IMR-90 (cell line): ENCODE measurements around the gene HCN3. TPM values are rescaled to one million over a fixed set of nuclear protein-coding genes. Genes with fewer than 3 reads are reported as not detected.

ENCODE experiments used
- ATAC-seq: fragments of 200-7000 bp; cut with Tn5 transposase; 2 replicates; pipeline ENCODE4 v1.9.1; 2020; ENCODE audit warnings: low read depth, mild to moderate bottlenecking, moderate library complexity
- BruUV-seq: library from RNA; stranded (reverse); fragments of 400-500 nt; replicated peaks from 2 replicates; lab custom pipeline; 2021; lab: Mats Ljungman, UMichigan
- CTCF ChIA-PET: fragments of 300-600 bp; formaldehyde crosslinking; extraction: SDS; loops from one replicate; lab custom pipeline; 2021; ENCODE audit warnings: antibody characterized with exemption; lab: Yijun Ruan, JAX
- POLR2A ChIA-PET: fragments of 300-600 bp; sonication (Branson Sonifier 250); formaldehyde crosslinking; loops from one replicate; lab custom pipeline; 2022; ENCODE audit warnings: antibody characterized with exemption; ENCODE audit not compliant: unreplicated experiment; lab: Charles Lee
- DNase-seq: peaks from one replicate; pipeline ENCODE4 v3.0.0; 2013
- H2AFZ ChIP-seq: replicated peaks from 2 replicates; pipeline ENCODE3; 2013; ENCODE audit warnings: low read length, mild to moderate bottlenecking; ENCODE audit not compliant: poor library complexity
- H2AK5ac ChIP-seq: 2 replicates; pipeline ENCODE4 v1.6.1; 2013; ENCODE audit warnings: low read depth, low read length, inconsistent platforms
- H2AK9ac ChIP-seq: replicated peaks from 2 replicates; pipeline ENCODE3; 2013; ENCODE audit warnings: mild to moderate bottlenecking, low read depth, low read length, moderate library complexity; ENCODE audit not compliant: poor library complexity
- H2BK120ac ChIP-seq: 2 replicates; pipeline ENCODE4 v1.6.1; 2013; ENCODE audit warnings: low read depth, low read length, inconsistent platforms
- H2BK15ac ChIP-seq: 3 replicates; pipeline ENCODE4 v1.6.1; 2013; ENCODE audit warnings: low read depth, low read length, inconsistent platforms
- H2BK20ac ChIP-seq: 2 replicates; pipeline ENCODE4 v1.6.1; 2013; ENCODE audit warnings: low read depth, mild to moderate bottlenecking, inconsistent platforms, low read length, moderate library complexity
- H2BK5ac ChIP-seq: 2 replicates; pipeline ENCODE4 v1.6.1; 2013; ENCODE audit warnings: mild to moderate bottlenecking, low read depth, low read length, inconsistent platforms; ENCODE audit not compliant: poor library complexity, severe bottlenecking
- H3K14ac ChIP-seq: replicated peaks from 2 replicates; pipeline ENCODE4 v1.6.1; 2013; ENCODE audit warnings: low read depth, low read length, inconsistent platforms
- H3K18ac ChIP-seq: 2 replicates; pipeline ENCODE4 v1.6.1; 2013; ENCODE audit warnings: low read depth, low read length, control low read depth
- H3K23ac ChIP-seq: 2 replicates; pipeline ENCODE4 v1.6.1; 2013; ENCODE audit warnings: low read depth, low read length, inconsistent platforms
- H3K27ac ChIP-seq: 2 replicates; pipeline ENCODE4 v1.5.1; 2013; ENCODE audit warnings: mild to moderate bottlenecking, control low read depth, low read length; ENCODE audit not compliant: insufficient read depth
- H3K27me3 ChIP-seq: 2 replicates; pipeline ENCODE4 v1.6.1; 2013; ENCODE audit warnings: low read length; ENCODE audit not compliant: control insufficient read depth, insufficient read depth
- H3K36me3 ChIP-seq: 2 replicates; pipeline ENCODE4 v1.6.1; 2013; ENCODE audit warnings: low read length, mixed read lengths; ENCODE audit not compliant: control insufficient read depth, insufficient read depth
- H3K4ac ChIP-seq: 2 replicates; pipeline ENCODE4 v1.6.1; 2013; ENCODE audit warnings: low read depth, low read length, inconsistent platforms
- H3K4me1 ChIP-seq: 2 replicates; pipeline ENCODE4 v1.6.1; 2013; ENCODE audit warnings: low read length, mixed read lengths; ENCODE audit not compliant: control insufficient read depth, insufficient read depth
- H3K4me2 ChIP-seq: 2 replicates; pipeline ENCODE4 v1.6.1; 2013; ENCODE audit warnings: low read depth, mild to moderate bottlenecking, control low read depth, low read length, moderate library complexity
- H3K4me3 ChIP-seq: 2 replicates; pipeline ENCODE4 v1.5.1; 2013; ENCODE audit warnings: low read depth, mild to moderate bottlenecking, control low read depth, low read length, moderate library complexity; ENCODE audit not compliant: insufficient read depth
- H3K56ac ChIP-seq: 2 replicates; pipeline ENCODE4 v1.6.1; 2013; ENCODE audit warnings: low read length, inconsistent platforms; ENCODE audit not compliant: insufficient read depth; ENCODE audit errors: extremely low read depth
- H3K79me1 ChIP-seq, 2 experiments: 2 replicates each; pipeline ENCODE4 v1.6.1; 2013; ENCODE audit warnings: low read length in 2 of 2, inconsistent platforms in 1 of 2, low read depth in 1 of 2
- H3K9ac ChIP-seq: 2 replicates; pipeline ENCODE4 v1.6.1; 2013; ENCODE audit warnings: low read depth, low read length, control low read depth
- H3K9me1 ChIP-seq: 2 replicates; pipeline ENCODE4 v1.6.1; 2013; ENCODE audit warnings: low read length, inconsistent platforms; ENCODE audit not compliant: insufficient read depth
- H3K9me3 ChIP-seq: 2 replicates; pipeline ENCODE4 v1.6.1; 2013; ENCODE audit warnings: low read length; ENCODE audit not compliant: control insufficient read depth, insufficient read depth
- H4K20me1 ChIP-seq: 2 replicates; pipeline ENCODE4 v1.6.1; 2013; ENCODE audit warnings: low read length, inconsistent platforms; ENCODE audit not compliant: insufficient read depth
- H4K5ac ChIP-seq: 2 replicates; pipeline ENCODE4 v1.6.1; 2013; ENCODE audit warnings: mild to moderate bottlenecking, low read depth, low read length, control low read depth
- H4K8ac ChIP-seq, 2 experiments: 2 replicates each; pipeline ENCODE4 v1.6.1; 2013; ENCODE audit warnings: low read depth in 2 of 2, low read length in 2 of 2, control low read depth in 1 of 2, inconsistent platforms in 1 of 2
- H4K91ac ChIP-seq: 2 replicates; pipeline ENCODE4 v1.6.1; 2013; ENCODE audit warnings: low read depth, low read length, inconsistent platforms; ENCODE audit not compliant: insufficient read depth
- BHLHE40 ChIP-seq: fragments of 150-350 bp; IDR thresholded peaks from 2 replicates; pipeline ENCODE4 v1.6.1; 2016; ENCODE audit warnings: mild to moderate bottlenecking, low read depth, low read length
- CEBPB ChIP-seq: IDR thresholded peaks from 2 replicates; pipeline ENCODE4 v1.6.1; 2012; ENCODE audit warnings: low read depth, low read length, improper control_type of control experiment
- CHD1 ChIP-seq: IDR thresholded peaks from 2 replicates; pipeline ENCODE4 v1.6.1; 2012; ENCODE audit warnings: low read depth, low read length, improper control_type of control experiment
- ELK1 ChIP-seq: fragments of 150-350 bp; IDR thresholded peaks from 2 replicates; pipeline ENCODE4 v1.6.1; 2016; ENCODE audit warnings: low read depth, mild to moderate bottlenecking, low read length, moderate library complexity, borderline replicate concordance
- MAZ ChIP-seq: IDR thresholded peaks from 2 replicates; pipeline ENCODE4 v1.6.1; 2012; ENCODE audit warnings: low read depth, mild to moderate bottlenecking, low read length, improper control_type of control experiment, moderate library complexity, borderline replicate concordance
- MXI1 ChIP-seq: IDR thresholded peaks from 2 replicates; pipeline ENCODE4 v1.6.1; 2012; ENCODE audit warnings: low read depth, mild to moderate bottlenecking, low read length, moderate library complexity, borderline replicate concordance
- NFE2L2 ChIP-seq: fragments of 150-350 bp; IDR thresholded peaks from 2 replicates; pipeline ENCODE4 v1.6.1; 2016; ENCODE audit warnings: low read depth, mild to moderate bottlenecking, low read length
- RAD21 ChIP-seq: IDR thresholded peaks from 2 replicates; pipeline ENCODE4 v1.6.1; 2012; ENCODE audit warnings: low read length, improper control_type of control experiment
- RCOR1 ChIP-seq: IDR thresholded peaks from 2 replicates; pipeline ENCODE4 v1.6.1; 2012; ENCODE audit warnings: mild to moderate bottlenecking, low read length, improper control_type of control experiment; ENCODE audit not compliant: insufficient replicate concordance
- SMC3 ChIP-seq: fragments of 150-350 bp; IDR thresholded peaks from 2 replicates; pipeline ENCODE4 v1.6.1; 2016; ENCODE audit warnings: low read depth, mild to moderate bottlenecking, antibody characterized with exemption, low read length, moderate library complexity
- USF2 ChIP-seq: fragments of 150-350 bp; IDR thresholded peaks from 2 replicates; pipeline ENCODE4 v1.6.1; 2017; ENCODE audit warnings: mild to moderate bottlenecking, antibody characterized with exemption, low read length, low read depth
- WGBS, 2 experiments: methylation state at CpG; one replicate each; pipeline versions ENCODE4 v1.1.5 to v1.1.7; 2013; ENCODE audit warnings: missing lambda C conversion rate in 2 of 2; ENCODE audit not compliant: insufficient read length in 1 of 2; ENCODE audit errors: extremely low coverage in 2 of 2; 5-methylcytosine and 5-hydroxymethylcytosine counted together
- dilution Hi-C: fragments of 300-500 bp; cut with HindIII; formaldehyde crosslinking; loops from one replicate; pipeline ENCODE4 v1.14.3; 2018; ENCODE audit warnings: low sequenced_read_pairs; ENCODE audit not compliant: unreplicated experiment
- in situ Hi-C: fragments of 300-500 bp; cut with MboI; formaldehyde crosslinking; loops from 3 replicates; pipeline ENCODE4 v1.14.3; 2019; ENCODE audit warnings: low sequenced_read_pairs, inconsistent platforms, mixed read lengths
- intact Hi-C: fragments of 100-400 bp; cut with micrococcal nuclease; formaldehyde crosslinking; loops from 2 replicates; pipeline ENCODE4 v1.10.0; 2022
- polyA plus RNA-seq, 3 experiments: library from polyadenylated mRNA; depleted of rRNA; stranded (reverse); fragments of >200 nt; gene quantifications; 2 replicates each; pipeline ENCODE4 v1.2.3, GENCODE V29; 2012; ENCODE audit warnings: low replicate concordance in 1 of 3
- total RNA-seq: library from RNA; depleted of rRNA; stranded (reverse); fragments of >200 nt; gene quantifications from 2 replicates; pipeline ENCODE4 v1.2.3, GENCODE V29; 2012

Gene HCN3
- total and polyA plus RNA-seq, 2 of the 4 experiments (the other 2 are of a cell fraction): 0.36 to 2.7 TPM

- Histone ChIP-seq H2AK5ac (no peak overlapping the region), H3K4me2 (no peak overlapping the region), H4K91ac (no peak overlapping the region), H2BK120ac (no peak overlapping the region), H2BK20ac (no peak overlapping the region), H2AK9ac (no peak overlapping the region), H3K36me3 (no peaks in the 10 kb centered on the region), H3K4me3 (no peak overlapping the region), H3K79me1 (no peaks in the 10 kb centered on the region), H3K18ac (no peak overlapping the region), H3K9ac (no peak overlapping the region), H3K14ac (no peak overlapping the region), H3K27me3 (peaks cover 3% of the 10 kb centered on the region), H4K8ac (no peak overlapping the region), H3K4ac (no peak overlapping the region), H4K5ac (no peak overlapping the region), H2BK15ac (no peak overlapping the region), H2BK5ac (no peak overlapping the region), H3K9me3 (no peaks in the 10 kb centered on the region), H4K20me1 (no peaks in the 10 kb centered on the region), H3K4me1 (no peaks in the 10 kb centered on the region), H3K27ac (no peak overlapping the region), H3K23ac (no peak overlapping the region), H2AFZ (no peak overlapping the region), H3K9me1 (peaks cover 3% of the 10 kb centered on the region; the same call in 1 of the 2 replicates), H3K56ac (no peak overlapping the region)
- WGBS, 2 experiments: 100% methylated on average over 1 of the region's 14 CpGs; no CpG with 5 or more reads in 1 of the 2 experiments
- TF ChIP-seq USF2 (no peak), NFE2L2 (no peak), CHD1 (no peak), MAZ (no peak), CEBPB (no peak), ELK1 (no peak), RCOR1 (no peak), RAD21 (no peak), SMC3 (no peak), MXI1 (no peak), BHLHE40 (no peak)
- no TSS peak for BruUV-seq
- ChIA-PET POLR2A (no interaction called here), CTCF (no interaction called here)
- DNase-seq (no peak), ATAC-seq (no peak)
- dilution Hi-C loops: no loop called here
- intact Hi-C loops: no loop called here
- in situ Hi-C loops: no loop called here
These were observed 7.8 kb downstream of the HCN3 start for GRCh38 chr1:155285063-155285462.
